Measurements from ENCODE around the gene PNPLA2. TPM values are rescaled to one million over a fixed set of nuclear protein-coding genes. Genes with fewer than 3 reads are reported as not detected.

The PNPLA2 gene
- total RNA-seq, 1 donor from 2014 or later = 321 TPM

DNA sequence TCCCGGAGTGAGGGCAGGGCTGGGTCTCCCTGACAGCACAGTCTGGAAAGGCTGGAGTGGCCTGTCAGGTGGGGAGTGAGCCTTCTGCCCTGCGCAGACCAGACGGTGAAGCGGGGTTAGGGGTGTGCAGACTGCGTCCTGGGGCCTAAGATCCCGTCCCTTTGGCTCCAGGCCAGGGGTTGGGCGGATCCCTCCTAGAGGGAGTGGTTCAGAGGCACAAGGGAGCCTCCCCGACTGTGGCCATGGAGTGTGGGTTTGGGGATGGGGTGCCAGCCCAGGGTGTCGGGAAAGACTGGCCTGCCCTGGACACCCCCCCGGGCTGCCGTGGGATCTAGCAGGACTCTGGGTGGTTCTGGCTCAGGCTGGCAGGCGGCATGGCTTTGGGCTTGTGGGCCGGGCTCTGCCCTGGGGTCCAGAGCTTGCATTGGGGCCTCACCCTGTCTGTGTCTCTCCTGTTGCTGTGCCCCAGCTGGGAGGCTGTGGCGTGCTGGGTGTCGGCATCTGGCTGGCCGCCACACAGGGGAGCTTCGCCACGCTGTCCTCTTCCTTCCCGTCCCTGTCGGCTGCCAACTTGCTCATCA is 43.5 kb downstream of the PNPLA2 start:
- ATAC-seq (peak; percentile 18), DNase-seq (ENCODE audit: missing footprints) (no peak)
- intact Hi-C loops (cut with DNase I) = no loop called here

- DNase-seq (ENCODE audit: missing footprints) = no peak
These were observed 43.9 kb downstream of the PNPLA2 start for GRCh38 chr11:862696-863022.

DNA sequence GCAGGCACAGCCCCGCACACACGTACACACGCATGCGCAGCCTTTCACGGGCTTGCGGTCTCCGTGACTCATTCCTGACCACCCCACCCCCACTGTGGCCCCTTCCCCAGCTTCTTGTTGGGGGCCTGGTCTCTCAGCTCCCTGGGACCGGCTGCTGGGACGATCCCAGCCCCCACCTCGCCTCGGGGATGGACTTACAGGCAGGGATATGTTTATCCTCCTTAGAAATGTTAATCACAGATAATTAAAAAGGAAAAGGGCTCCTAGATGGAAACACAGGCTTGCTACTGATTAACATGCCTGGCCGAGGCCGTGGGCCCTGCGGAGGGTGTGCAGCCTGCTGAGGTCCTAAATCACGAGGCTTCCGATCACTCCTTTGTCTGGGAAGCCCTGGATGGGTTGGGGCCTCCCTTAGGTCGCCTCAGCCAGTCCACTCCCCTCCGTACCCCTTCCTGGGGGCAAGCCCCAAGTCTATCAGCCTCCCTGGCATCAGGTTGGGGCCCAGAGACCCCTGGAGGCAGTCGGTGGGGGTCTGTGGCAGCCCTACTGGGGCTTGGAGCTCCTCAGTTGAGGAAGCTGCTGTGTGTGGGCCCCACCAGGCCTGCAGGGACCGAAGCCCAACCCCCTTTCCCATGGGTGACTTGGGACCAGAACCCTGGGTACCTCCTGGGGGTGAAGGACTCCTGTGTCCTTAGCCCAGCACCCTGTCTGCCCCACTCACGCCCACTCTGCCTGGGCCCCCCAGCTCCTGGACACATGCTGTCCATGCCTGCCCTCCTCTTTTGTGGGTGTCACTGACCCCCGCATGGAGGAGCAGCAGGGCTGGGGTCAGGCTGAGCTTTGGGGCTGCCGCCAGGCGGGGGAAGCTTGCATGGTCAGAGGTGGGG is 44.6 kb downstream of the PNPLA2 start:
- ATAC-seq = no peak
- intact Hi-C loops (cut with DNase I) = no loop called here
- no peak for DNase-seq (ENCODE audit: missing footprints)

More at GRCh38 chr11:862696-863022, 43.9 kb downstream of the PNPLA2 start:
- ATAC-seq = no peak
- intact Hi-C loops (cut with DNase I) = no loop called here

GRCh38 chr11:863910-864827 is 45.5 kb downstream of the PNPLA2 start:
- ATAC-seq = no peak
- intact Hi-C loops (cut with DNase I) = no loop called here
- DNase-seq (ENCODE audit: missing footprints) = no peak

DNA sequence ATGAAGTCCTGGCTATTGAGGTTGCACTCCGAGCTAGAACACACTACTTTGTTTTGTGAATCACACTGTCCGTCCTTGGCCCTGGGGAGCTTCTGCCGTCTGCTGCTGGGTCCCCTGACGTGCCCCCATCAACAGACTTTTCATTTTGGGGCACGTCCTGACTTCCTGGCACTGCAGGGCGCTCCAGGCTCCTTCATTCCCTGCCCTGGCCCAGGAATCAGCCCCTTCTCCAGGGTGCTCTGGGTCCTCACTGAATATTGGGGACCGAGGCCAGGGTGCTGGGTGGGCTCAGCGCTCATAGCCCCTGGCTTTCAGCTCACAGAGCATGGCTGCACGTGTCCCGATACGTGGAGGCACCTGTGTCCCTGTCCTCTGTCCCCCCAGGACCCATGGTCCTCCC is 46.2 kb downstream of the PNPLA2 start:
- ATAC-seq (no peak), DNase-seq (ENCODE audit: missing footprints) (no peak)
- intact Hi-C loops (cut with DNase I) = no loop called here

DNA sequence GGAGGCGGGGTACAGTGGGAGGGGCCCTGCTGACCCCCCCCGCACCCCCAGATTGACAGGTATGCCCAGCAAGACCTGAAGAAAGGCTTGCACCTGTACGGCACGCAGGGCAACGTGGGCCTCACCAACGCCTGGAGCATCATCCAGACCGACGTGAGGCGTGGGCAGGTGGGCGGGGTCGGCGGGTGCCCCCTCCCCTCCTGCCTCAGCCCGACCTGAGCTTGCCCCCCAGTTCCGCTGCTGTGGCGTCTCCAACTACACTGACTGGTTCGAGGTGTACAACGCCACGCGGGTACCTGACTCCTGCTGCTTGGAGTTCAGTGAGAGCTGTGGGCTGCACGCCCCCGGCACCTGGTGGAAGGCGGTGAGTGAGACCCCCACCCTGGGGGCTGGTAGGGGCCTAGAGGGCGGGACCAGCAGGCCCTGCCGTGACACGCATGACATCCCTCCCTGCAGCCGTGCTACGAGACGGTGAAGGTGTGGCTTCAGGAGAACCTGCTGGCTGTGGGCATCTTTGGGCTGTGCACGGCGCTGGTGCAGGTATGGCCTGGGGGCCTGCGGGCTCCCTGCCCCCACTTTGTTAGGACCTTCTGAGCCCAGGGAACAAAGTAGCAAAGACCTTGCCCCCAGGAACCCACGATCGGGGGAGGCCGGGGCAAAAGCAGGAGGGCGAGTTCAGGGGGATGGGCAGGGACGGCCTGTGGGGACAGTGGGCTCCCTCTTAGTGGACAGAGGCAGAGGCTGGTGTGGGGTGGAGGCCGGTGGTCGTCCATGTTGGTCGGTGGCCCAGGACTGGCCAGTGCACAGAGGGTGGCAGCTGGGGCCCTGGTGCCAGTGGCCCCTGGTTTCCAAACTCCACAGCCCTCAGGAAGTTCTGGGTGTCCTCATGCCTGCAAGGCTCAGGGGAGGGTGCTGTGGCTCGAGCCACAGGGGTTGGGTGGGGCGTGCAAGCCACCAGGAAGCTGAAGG is 47.0 kb downstream of the PNPLA2 start:
- no peak for DNase-seq (ENCODE audit: missing footprints)
- no peak for ATAC-seq
- intact Hi-C loops (cut with DNase I) = no loop called here

DNA sequence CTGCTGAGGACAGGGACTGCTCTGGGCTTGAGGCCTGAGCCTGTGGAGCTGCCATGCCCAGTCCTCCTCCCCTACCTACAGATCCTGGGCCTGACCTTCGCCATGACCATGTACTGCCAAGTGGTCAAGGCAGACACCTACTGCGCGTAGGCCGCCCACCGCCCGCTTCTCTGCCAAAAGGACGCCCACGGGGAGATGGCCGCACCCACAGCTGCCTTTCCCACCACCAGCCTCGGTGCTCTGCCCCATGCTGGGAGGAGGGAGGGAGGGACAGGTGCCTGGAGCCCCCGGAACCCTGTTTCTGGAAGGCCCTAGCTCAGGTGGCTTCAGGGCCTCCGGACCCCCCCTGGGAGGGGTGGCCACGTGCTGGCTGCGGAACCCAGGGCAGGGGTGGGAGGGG is 47.8 kb downstream of the PNPLA2 start:
- intact Hi-C loops (cut with DNase I) = no loop called here
- DNase-seq (ENCODE audit: missing footprints) = no peak

GRCh38 chr11:867856-868358 is 49.2 kb downstream of the PNPLA2 start:
- no peak for ATAC-seq
- intact Hi-C loops (cut with DNase I) = no loop called here
- DNase-seq (ENCODE audit: missing footprints) = no peak

More for the DNA sequence above, 47.8 kb downstream of the PNPLA2 start:
- no peak for ATAC-seq

GRCh38 chr11:868394-868793 is 49.7 kb downstream of the PNPLA2 start:
- DNase-seq (ENCODE audit: missing footprints) (no peak), ATAC-seq (no peak)
- intact Hi-C loops (cut with DNase I) = no loop called here

DNA sequence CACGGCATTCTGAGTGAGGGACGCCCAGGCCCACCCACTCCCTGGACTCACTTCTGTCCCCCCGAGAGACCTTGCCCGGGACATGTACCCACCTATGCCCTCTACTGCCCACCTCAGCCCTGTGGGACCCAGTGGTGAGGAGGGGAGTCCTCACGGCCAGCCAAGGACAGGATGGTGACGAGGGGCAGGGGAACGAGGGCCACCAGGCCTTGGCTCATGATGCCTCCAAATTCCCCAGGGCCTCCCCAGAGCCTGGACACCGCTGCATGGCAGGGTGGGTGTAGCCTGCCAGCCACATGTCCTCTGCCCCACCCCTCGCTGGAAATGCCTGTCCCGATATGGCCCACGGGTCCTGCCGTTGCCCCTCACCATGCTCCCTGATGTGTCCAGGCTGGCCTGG is 50.1 kb downstream of the PNPLA2 start:
- intact Hi-C loops (cut with DNase I) = no loop called here
- ATAC-seq (no peak), DNase-seq (ENCODE audit: missing footprints) (no peak)

DNA sequence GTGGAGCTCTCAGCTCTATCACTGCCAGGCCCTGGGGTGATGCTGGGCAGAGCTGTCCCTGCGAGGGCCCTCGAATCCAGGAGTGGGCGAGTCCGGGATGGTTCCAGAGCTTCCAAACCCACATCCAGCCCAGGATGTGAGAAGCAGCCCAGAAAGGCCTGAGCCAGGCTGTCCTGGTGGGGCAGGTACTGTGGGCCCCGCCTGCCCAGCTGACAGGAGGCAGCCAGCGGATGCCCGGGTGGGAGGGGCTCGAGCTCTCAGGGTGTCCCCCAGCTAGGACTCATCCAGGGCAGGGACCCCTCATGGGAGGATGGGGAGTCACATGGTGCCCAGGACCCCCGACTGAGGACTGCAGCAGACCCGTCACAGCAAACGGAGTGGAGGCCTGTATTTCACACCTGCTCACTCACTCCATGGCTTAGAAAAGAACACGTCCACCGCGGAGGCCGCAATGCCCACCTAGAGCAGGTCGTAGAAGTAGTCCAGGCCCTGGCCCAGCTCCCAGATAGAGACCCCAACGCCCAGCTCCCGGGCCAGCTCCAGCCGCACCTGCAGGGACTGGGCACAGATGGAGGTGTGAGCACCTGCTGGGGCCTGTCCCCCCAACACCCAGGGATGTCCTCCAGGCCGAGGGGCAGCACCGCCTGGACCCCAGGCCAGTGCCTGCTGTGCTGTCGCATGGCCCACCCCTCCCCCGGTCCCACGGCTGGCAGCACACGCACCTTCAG is 50.8 kb downstream of the PNPLA2 start:
- ATAC-seq (no peak), DNase-seq (ENCODE audit: missing footprints) (no peak)
- intact Hi-C loops (cut with DNase I) = no loop called here

DNA sequence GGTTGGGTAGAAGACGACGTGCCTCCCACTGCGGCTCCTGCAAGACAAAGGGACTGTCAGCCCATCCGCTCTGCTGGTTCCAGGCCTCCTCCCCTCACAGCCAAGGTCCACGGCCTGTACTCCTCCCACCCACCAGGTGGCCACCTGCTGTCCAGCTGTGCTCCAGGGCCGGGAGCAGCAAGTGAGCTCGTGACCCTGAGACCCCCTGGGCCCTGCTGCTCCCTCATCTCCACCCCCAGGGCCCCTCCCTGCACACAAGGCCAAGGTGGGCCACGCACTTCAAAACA is 51.4 kb downstream of the PNPLA2 start:
- no peak for ATAC-seq
- no peak for DNase-seq (ENCODE audit: missing footprints)
- intact Hi-C loops (cut with DNase I) = no loop called here

GRCh38 chr11:870418-870817 is 51.7 kb downstream of the PNPLA2 start:
- intact Hi-C loops (cut with DNase I) = no loop called here
- ATAC-seq = no peak

GRCh38 chr11:871472-871871 is 52.8 kb downstream of the PNPLA2 start:
- ATAC-seq (no peak), DNase-seq (ENCODE audit: missing footprints) (no peak)
- intact Hi-C loops (cut with DNase I) = no loop called here

More at GRCh38 chr11:870418-870817, 51.7 kb downstream of the PNPLA2 start:
- DNase-seq (ENCODE audit: missing footprints) = no peak

- ATAC-seq (no peak), DNase-seq (ENCODE audit: missing footprints) (no peak)
- intact Hi-C loops (cut with DNase I) = no loop called here
These were observed 54.1 kb downstream of the PNPLA2 start for GRCh38 chr11:872799-873198.

DNA sequence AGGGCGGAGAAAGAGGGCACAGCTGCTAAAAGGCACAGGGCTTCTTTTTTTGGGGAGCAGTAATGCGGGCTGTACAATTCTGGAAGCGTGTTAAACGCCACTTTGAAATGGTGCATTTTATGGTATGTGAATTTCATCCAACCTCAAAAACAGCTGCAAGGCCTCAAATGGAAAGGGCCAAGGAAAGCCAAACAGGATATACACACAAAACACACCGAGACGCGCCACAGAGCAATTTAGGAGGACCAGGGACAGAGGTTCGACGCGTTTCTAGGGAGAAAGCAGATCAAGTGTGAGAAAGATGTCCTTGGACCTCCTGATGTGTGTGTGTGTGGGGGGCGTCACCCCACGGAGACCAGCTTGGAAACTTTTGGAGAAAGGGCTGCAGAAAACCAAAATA is 55.0 kb downstream of the PNPLA2 start:
- DNase-seq (ENCODE audit: missing footprints) = no peak

More for the DNA sequence above, 55.0 kb downstream of the PNPLA2 start:
- no peak for ATAC-seq
- intact Hi-C loops (cut with DNase I) = no loop called here

Measured in Right ventricle myocardium inferior (tissue), 1 donor.